ENCODE measurements around the gene CYTH1.

GRCh38 chr17:78728495-78728894, 53.6 kb downstream of the CYTH1 start:
- TF ChIP-seq CTCF (IDR thresholded peaks at IDR 0.05; ENCODE audit: borderline replicate concordance, extremely low read depth, low read length, poor library complexity, severe bottlenecking): no peak
- no peak for TF ChIP-seq EZH2 (IDR thresholded peaks at IDR 0.05; ENCODE audit: borderline replicate concordance, low read depth, low read length, severe bottlenecking)

Measured in DND-41 (cell line).